HG02610 (cell line): ENCODE results near the gene PKLR.
"Not testable (repeated sequence)": the region's sequence is repeated elsewhere in the genome, so short reads cannot be mapped to it uniquely, and the experiment has no call there.

Experiments used
- ATAC-seq: cut with Tn5 transposase; IDR thresholded peaks from one replicate; pipeline ENCODE4 v1.9.1; 2021; ENCODE audit warnings: mild to moderate bottlenecking, moderate library complexity; ENCODE audit not compliant: unreplicated experiment

The PKLR gene

GRCh38 chr1:155301342-155301841 lies at the start of gene PKLR:
Gene PKLR (minus strand): TSS chr1:155301438. CDS start chr1:155301395, 43 bp downstream.
- ATAC-seq = no peak

DNA sequence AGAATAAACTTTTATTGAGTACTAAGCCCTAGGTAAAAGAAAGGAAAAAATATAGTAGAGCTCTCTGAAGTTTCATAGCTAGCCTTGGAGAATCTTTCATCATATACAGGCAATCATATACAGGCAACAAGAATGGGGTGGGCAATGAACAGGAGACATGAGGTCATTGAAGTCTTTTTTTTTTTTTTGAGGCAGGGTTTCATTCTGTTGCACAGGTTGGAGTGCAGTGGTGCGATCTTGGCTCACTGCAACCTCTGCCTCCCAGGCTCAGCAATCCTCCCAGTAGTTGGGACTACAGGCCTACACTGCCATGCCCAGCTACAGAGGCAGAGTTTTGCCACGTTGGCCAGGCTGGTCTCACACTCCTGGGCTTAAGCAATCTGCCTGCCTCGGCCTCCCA lies 41.6 kb upstream of the PKLR start:
- ATAC-seq = no peak

GRCh38 chr1:155339515-155340097 lies 38.4 kb upstream of the PKLR start:
- ATAC-seq = no peak

DNA sequence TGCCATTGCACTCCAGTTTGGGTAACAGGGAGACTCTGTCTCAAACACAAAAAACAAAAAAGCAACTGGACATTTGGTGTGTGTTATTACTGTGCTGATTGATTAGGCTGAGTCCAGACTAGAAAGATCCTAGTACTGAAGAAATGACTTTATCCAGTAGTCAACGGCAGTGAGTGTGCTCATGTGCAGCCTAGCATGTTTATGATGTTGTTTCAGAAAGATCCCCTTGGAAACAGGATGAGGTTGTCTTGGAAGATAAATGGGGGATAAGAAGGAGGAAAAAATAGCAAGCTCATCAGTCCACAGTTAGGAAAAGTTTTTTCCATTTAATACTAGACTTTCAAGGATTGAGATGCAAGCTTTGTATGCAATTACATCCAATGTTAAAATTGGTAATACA lies 33.7 kb upstream of the PKLR start:
- ATAC-seq = no peak

DNA sequence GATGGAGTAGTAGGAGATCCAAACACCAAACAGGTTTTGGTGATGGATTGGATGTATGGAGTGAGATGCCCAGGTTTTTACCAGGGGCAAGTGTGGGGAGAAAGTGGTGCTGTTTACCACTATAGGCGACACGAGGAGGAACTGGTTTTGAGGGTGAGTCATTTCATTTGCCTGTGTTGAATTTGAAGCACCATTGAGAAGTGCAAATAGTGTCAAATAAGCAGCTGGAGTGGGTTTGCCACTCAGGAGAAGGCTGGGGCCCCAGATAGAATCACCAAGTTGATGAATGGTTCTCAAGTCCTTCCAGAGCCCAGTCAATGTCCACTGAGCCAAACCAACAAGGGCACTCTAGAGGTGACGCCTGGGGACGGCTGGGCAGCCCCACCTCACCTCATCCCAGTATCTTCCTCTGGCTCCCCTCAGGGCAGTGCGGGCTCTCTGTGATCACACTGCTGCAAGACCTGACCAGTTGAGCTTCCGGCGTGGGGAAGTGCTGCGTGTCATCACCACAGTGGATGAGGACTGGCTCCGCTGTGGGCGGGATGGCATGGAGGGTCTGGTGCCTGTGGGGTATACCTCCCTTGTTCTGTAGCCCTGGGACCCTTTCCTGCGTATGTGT lies 28.9 kb upstream of the PKLR start:
- ATAC-seq = no peak

DNA sequence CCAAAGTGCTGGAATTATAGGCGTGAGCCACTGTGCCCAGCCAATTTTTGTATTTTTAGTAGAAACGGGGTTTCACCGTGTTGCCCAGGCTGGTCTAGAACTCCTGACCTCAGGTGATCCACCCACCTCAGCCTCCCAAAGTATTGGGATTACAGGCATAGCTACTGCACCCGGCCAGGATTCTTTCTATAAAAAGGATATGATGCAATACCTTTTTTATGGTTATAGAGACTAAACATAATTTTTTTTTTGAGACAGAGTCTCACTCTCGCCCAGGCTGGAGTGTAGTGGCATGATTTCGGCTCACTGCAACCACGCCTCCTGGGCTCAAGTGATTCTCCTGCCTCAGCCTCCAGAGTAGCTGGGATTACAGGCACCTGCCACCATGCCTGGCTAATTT lies 27.6 kb upstream of the PKLR start:
- not testable (repeated sequence) for ATAC-seq

DNA sequence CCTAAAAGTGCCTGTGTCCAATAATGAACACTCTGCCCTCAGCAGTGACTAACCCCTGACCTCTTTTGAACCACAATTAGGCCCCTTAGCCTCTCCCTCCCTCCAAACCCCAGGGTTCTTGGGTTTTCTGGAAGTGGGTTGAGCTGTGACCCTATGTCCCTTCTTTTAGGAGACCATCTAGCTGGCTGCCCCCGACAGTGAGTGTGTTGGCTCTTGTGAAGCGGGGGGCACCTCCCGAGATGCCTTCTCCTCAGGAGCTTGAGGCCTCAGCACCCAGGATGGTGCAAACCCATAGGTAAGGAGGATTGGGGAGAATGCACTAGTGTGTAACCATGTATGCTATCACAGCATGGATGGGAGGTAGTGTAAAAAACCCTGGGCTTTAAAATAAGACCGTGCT lies 26.7 kb upstream of the PKLR start:
- no peak for ATAC-seq

DNA sequence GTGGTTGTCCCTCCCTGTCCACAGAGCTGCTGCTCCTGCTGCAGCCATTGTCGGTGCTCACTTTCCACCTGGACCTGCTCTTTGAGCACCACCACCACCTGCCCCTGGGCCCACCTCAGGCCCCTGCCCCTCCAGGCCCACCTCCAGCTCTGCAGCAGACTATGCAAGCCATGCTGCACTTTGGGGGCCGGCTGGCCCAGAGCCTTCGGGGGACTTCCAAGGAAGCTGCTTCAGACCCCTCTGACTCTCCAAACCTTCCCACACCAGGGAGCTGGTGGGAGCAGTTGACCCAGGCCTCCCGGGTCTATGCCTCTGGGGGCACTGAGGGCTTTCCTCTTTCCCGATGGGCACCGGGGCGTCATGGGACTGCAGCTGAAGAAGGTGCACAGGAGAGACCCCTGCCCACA lies 25.4 kb upstream of the PKLR start:
- ATAC-seq = no peak

DNA sequence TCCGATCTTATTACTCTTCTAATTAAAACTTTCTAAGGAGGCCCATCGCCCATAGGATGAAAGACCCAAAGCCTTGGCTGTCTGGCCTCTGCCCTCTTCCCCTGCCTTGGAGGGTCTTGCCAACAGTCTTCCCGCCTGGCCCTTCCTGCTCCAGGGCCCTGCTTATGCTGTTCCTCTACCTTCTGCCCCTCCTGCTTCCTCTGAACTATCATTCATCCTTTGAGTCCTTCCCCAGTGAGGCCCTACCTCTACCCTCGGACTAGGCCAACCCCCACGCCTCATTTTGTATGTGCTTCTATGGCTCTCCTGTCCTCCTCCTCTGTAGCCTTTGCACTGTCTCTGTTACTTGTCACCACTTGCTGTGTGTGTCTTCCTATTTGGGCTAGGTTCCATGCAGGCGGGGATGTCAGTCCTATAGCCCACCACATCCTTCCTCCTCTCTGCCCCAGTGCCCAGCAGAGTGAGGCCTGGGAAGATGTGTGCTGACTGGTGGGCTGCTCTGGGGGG lies 24.8 kb upstream of the PKLR start:
- ATAC-seq = no peak

- ATAC-seq = no peak
Observed at GRCh38 chr1:155325603-155325893, 24.3 kb upstream of the PKLR start.

DNA sequence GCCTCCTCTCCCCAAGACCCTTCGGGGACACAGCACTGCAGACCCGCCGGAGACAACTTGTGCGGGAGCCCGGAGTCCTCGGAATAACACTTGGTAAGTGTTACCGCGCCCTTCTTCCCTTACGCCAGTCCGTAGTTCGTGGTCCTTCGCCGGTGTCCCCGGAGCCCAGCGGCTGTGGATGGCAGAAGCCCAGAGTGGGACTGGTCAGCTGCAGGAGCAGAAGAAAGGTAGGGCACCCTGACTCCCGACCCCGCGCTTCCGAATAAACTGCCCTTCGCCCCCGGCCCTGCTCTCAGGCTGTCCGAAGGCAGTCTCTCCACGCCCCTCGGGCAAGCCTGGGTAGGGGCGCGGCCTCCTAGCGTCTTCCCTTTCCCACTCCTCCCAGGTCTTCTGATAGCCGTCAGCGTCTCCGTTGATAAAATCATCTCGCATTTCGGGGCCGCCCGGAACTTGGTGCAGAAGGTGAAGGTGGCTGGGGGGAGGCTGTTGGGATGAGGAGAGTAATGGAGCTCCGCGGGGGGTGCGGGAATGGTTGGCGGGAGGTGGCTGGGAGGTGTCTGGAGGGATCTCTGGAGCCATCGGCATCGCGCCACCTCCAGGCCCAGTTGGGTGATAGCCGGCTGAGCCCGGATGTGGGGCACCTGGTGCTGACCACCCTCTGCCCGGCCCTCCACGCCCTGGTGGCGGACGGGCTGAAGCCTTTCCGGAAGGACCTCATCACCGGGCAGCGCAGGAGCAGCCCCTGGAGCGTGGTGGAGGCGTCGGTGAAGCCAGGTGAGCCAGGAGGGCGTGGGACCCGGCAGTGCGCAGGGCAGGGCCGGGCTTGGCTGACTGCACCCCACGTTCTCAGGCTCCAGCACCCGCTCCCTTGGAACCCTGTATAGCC lies 23.7 kb upstream of the PKLR start:
- no peak for ATAC-seq

DNA sequence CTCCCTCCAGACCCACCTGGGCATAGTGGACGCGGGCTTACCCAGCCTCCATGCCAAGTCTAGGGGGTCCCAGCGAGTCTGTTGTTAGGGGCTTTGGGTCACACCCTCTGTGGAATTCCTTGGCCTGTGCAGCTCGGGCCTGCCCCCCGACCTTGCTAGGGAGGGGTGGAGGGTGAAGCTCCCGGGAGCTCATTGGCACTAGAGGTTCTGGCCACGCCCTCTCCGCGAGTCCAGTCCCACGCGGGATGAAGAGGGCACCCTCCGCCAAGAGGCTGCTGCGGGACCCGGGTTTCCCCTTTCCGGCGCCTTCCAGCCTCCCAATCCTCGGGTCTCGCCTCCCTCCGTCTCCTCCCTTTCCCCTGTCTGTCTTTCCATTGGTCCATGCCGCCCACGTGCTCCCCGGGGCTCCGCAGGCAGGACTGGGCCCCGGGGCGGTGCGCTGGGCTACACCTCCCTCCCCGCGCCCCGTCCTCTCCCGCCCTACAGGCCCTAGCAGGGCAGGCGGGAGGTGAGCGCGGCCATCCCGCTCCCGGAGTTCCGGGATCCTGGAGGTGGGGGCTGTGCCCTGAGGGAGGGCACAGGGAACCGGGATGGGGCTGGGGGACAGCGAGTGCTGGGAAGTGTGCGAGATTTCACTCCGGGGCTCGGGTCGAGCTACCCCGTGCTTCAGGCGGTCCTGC lies 22.9 kb upstream of the PKLR start:
- ATAC-seq = peak; percentile 63

DNA sequence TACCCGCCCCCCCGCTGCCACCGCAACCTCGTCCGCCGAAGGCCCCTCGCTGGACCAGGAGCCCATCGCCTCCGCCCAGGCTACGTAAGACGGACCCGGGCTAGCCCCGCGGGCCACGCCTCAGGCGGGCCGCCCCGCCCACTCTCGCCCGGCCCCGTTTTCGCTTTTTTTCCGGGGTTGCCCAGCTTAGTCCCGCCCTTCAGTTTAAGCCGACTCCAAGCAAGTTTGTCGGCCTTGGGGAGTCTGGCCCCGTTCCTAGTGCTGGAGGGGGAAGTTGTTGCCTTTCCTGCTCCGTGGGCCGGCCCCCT lies 22.4 kb upstream of the PKLR start:
- peak; percentile 28 for ATAC-seq

DNA sequence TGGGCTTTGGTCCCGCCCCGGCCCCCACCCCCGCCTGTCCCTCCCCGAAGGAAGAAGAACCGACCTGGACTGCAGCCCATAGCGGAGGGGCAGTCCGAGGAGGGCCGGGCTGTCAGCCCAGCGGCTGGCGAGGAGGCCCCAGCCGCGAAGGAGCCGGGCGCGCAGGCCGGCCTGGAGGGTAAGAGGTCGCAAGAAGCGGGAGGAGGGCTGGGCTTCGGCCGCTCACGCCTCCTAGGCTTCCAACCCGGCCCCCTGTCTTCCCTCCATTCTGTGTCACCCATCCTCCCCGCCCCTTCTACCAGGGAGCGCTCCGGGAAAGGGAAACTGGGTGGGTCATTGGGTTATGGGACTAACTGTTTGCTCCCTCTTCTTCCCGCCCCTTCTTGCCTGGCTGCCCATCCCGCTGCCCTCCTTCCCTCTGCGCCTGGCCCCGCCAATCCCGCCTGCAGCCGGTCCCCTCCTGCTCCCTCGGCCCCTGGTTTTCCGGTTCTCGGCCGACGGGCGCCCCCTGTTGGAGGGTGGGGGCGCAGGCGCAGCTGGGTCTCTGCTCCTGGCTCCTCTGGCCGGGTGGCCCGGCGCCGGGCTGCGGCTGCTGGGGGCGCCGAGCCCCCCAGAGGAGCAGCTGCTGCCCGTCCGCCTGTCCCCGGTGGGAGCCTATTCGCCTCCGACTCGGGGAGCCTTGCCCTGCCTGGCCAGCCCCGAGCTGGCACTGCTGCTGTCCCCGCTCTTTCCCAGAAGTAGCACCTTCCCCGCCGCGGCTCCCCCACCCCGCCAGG lies 21.9 kb upstream of the PKLR start:
- ATAC-seq = peak; percentile 48

DNA sequence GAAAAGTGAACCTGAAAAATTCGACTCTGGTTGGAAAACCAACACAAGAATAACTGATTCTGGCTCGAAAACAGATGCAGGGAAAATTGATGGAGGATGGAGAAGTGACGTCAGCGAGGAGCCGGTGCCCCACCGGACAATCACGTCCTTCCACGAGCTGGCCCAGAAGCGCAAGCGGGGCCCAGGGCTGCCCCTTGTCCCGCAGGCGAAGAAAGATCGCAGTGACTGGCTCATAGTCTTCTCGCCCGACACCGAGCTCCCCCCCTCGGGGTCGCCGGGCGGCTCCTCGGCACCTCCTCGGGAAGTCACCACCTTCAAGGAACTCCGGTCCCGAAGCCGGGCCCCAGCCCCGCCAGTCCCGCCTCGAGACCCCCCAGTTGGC lies 21.3 kb upstream of the PKLR start:
- ATAC-seq = no peak

GRCh38 chr1:155321639-155322503 lies 20.6 kb upstream of the PKLR start:
- ATAC-seq = no peak

GRCh38 chr1:155320661-155321617 lies 19.7 kb upstream of the PKLR start, which contains the start of gene RUSC1:
Gene RUSC1 (plus strand): TSS chr1:155320894. CDS start chr1:155321774, 880 bp downstream.
- peak; percentile 29 for ATAC-seq

- ATAC-seq = no peak
Observed at GRCh38 chr1:155320252-155320651, 19.0 kb upstream of the PKLR start.

DNA sequence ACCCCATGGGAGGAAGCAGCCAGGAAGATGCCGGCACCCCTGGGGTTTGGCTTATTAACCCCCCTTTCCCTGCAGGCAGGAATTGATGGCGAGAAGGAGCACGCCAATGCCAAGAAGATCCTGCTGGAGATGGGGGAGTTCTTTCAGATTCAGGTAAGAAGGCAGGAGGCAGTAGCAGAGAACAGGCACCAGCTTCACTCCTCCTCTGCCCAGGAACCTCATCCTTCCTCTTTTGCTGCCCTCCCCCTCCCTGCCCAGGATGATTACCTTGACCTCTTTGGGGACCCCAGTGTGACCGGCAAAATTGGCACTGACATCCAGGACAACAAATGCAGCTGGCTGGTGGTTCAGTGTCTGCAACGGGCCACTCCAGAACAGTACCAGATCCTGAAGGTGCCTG lies 18.3 kb upstream of the PKLR start:
- no peak for ATAC-seq
